K562 (cell line): ENCODE measurements around the gene LIN7A.

Experiments used
- BRCA1 ChIP-seq, 2 experiments: fragments of 450-650 bp in 1 of 2; sonication (generic) in 1 of 2; formaldehyde crosslinking in 1 of 2; IDR thresholded peaks; 2 replicates each; pipeline versions ENCODE4 v1.5.0 to v1.6.1; 2017 to 2020; ENCODE audit warnings: mild to moderate bottlenecking in 1 of 2, missing genetic modification reagents in 1 of 2
- EZH2 ChIP-seq: IDR thresholded peaks from 2 replicates; pipeline ENCODE4 v1.6.1; 2012; ENCODE audit warnings: low read depth, mild to moderate bottlenecking, inconsistent platforms, low read length, borderline replicate concordance
- GABPA ChIP-seq: fragments of 200-800 bp; sonication (Bioruptor generic); conservative IDR thresholded peaks from 2 replicates; pipeline ENCODE4 v1.6.1; 2016; ENCODE audit warnings: low read depth, missing genetic modification characterization, missing compliant biosample characterization
- HDAC8 ChIP-seq: fragments of 450-650 bp; IDR thresholded peaks from 2 replicates; pipeline ENCODE4 v1.6.1; 2016; ENCODE audit warnings: mild to moderate bottlenecking, missing genetic modification characterization, moderate library complexity, missing compliant biosample characterization
- LARP7 ChIP-seq: fragments of 450-650 bp; IDR thresholded peaks from 2 replicates; pipeline ENCODE4 v1.6.1; 2016
- MAX ChIP-seq: sonication (generic); formaldehyde crosslinking; IDR thresholded peaks from 2 replicates; pipeline ENCODE4 v1.9.0; 2022; ENCODE audit warnings: mild to moderate bottlenecking, missing genetic modification reagents
- NFXL1 ChIP-seq: fragments of 450-650 bp; formaldehyde crosslinking; IDR thresholded peaks from 2 replicates; pipeline ENCODE4 v1.4.0; 2021; ENCODE audit warnings: mild to moderate bottlenecking
- POLR2A ChIP-seq: fragments of 450-650 bp; conservative IDR thresholded peaks from 2 replicates; pipeline ENCODE4 v1.6.1; 2016
- TAF1 ChIP-seq: IDR thresholded peaks from 2 replicates; pipeline ENCODE4 v1.6.1; 2011; ENCODE audit warnings: mild to moderate bottlenecking, low read length, moderate library complexity; ENCODE audit not compliant: insufficient read depth, control insufficient read depth, severe bottlenecking; ENCODE audit errors: extremely low read depth
- ZHX1 ChIP-seq: fragments of 150-350 bp; conservative IDR thresholded peaks from 2 replicates; pipeline ENCODE4 v1.6.1; 2014; ENCODE audit warnings: low read length
- TF ChIP-seq, protein P1 (sequence below): conservative IDR thresholded peaks from 2 replicates; pipeline ENCODE4 v1.6.1; 2011; ENCODE audit warnings: low read depth, mild to moderate bottlenecking, low read length; ENCODE audit not compliant: control insufficient read depth
- TF ChIP-seq, protein P2 (sequence below), 3 experiments: IDR thresholded peaks in 2 of 3; conservative IDR thresholded peaks in 1 of 3; 2 replicates each; pipeline ENCODE4 v1.5.1; 2011 to 2012; ENCODE audit warnings: low read length in 3 of 3, mild to moderate bottlenecking in 3 of 3, control low read depth in 2 of 3, improper control_type of control experiment in 1 of 3, inconsistent platforms in 1 of 3, low read depth in 1 of 3, mixed read lengths in 1 of 3, moderate library complexity in 1 of 3; ENCODE audit not compliant: insufficient read depth in 2 of 3

DNA sequence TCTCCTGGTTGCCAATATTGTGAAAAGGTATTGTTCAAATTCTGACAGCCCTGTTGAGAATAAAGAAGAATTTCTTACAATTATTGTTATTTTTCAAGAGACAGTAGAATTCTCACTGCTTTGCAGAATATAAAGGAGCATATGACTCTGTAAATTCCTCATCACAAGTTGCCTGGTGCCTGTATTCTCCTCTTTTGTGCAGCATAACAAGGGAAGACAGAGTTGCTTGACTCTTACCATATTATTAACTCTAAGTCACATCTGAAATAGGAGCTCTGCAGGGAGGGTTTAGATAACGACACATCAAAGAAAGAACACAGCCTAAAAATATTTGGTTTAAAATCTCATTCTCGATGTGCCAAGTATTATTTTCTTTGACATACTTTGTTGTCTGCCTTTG is 189.9 kb downstream of the LIN7A start:
- TF ChIP-seq GABPA (tag) (no peak), EZH2 (no peak), LARP7 (no peak), POLR2A (no peak), HDAC8 (tag) (no peak), NFXL1 (CRISPR knock-in tag) (no peak), MAX (CRISPR knock-in tag) (no peak), BRCA1 (IDR thresholded peaks at IDR 0.05) (no peak), BRCA1 (CRISPR knock-in tag; IDR thresholded peaks at IDR 0.05) (no peak), TAF1 (no peak), ZHX1 (no peak)
- TF ChIP-seq, protein P1, sequence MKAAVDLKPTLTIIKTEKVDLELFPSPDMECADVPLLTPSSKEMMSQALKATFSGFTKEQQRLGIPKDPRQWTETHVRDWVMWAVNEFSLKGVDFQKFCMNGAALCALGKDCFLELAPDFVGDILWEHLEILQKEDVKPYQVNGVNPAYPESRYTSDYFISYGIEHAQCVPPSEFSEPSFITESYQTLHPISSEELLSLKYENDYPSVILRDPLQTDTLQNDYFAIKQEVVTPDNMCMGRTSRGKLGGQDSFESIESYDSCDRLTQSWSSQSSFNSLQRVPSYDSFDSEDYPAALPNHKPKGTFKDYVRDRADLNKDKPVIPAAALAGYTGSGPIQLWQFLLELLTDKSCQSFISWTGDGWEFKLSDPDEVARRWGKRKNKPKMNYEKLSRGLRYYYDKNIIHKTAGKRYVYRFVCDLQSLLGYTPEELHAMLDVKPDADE = no peak
- TF ChIP-seq, protein P2, sequence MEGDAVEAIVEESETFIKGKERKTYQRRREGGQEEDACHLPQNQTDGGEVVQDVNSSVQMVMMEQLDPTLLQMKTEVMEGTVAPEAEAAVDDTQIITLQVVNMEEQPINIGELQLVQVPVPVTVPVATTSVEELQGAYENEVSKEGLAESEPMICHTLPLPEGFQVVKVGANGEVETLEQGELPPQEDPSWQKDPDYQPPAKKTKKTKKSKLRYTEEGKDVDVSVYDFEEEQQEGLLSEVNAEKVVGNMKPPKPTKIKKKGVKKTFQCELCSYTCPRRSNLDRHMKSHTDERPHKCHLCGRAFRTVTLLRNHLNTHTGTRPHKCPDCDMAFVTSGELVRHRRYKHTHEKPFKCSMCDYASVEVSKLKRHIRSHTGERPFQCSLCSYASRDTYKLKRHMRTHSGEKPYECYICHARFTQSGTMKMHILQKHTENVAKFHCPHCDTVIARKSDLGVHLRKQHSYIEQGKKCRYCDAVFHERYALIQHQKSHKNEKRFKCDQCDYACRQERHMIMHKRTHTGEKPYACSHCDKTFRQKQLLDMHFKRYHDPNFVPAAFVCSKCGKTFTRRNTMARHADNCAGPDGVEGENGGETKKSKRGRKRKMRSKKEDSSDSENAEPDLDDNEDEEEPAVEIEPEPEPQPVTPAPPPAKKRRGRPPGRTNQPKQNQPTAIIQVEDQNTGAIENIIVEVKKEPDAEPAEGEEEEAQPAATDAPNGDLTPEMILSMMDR (IDR thresholded peaks at IDR 0.05 in 2 of 3, conservative IDR thresholded peaks at IDR 0.05 in 1 of 3; ENCODE audit: insufficient read depth in 2 of 3, low read depth in 1 of 3, low read length in 3 of 3) = no peak
